LNCAP (cell line): ENCODE measurements around the gene WNT1.

Experiments used
- TF ChIP-seq, protein P1 (sequence below): fragments of 450-650 bp; IDR thresholded peaks from 2 replicates; pipeline ENCODE4 v1.5.1; 2017; ENCODE audit warnings: mild to moderate bottlenecking

The WNT1 gene

GRCh38 chr12:49000346-49000745, 22.2 kb downstream of the WNT1 start:
- TF ChIP-seq, protein P1, sequence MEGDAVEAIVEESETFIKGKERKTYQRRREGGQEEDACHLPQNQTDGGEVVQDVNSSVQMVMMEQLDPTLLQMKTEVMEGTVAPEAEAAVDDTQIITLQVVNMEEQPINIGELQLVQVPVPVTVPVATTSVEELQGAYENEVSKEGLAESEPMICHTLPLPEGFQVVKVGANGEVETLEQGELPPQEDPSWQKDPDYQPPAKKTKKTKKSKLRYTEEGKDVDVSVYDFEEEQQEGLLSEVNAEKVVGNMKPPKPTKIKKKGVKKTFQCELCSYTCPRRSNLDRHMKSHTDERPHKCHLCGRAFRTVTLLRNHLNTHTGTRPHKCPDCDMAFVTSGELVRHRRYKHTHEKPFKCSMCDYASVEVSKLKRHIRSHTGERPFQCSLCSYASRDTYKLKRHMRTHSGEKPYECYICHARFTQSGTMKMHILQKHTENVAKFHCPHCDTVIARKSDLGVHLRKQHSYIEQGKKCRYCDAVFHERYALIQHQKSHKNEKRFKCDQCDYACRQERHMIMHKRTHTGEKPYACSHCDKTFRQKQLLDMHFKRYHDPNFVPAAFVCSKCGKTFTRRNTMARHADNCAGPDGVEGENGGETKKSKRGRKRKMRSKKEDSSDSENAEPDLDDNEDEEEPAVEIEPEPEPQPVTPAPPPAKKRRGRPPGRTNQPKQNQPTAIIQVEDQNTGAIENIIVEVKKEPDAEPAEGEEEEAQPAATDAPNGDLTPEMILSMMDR: no peak

DNA sequence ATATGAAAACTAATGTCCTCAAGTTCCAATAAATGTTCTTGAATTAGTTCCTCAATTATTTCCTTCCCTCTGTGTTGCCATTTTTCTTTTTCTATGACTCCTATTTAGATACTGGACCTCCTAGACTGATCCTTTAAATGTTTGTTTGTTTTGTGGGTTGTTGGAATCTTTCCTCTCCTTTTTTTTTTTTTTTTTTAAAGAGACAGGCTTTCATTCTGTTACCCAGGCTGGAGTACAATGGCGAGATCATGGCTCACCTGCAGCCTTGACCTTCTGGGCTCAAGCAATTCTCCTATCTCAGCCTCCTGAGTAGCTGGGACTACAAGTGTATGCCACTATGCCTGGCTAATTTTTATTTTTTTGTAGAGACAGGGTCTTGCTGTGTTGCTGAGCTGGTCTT, 30.8 kb downstream of the WNT1 start:
- TF ChIP-seq, protein P1: no peak

DNA sequence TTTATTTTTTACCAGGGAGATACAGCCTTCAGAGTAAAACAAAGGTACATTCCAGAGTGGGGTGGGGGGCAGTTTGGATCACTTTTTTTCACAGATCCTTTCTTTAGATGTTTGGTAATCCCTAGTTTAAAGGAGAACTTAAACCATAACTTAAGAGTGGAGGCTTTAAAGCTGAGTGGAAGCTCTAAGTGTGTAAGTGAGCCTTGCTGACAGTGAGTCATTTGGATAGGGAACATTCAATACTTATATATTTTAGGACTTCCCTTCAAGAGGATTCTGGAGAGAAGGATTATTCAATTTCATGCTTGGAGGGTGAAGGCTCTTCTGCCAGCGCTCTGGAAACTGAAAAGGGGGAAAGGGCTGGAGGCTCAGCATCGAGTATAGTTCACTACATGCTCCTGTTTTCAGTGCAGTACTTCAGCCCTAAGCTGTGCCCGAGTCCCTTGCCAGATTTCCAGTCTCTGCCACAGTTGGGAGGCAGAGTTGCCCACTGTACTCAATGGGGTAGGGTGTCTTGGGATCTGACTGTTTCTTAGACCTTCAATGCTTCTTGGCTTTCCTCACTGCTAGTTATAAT, 32.1 kb downstream of the WNT1 start:
- TF ChIP-seq, protein P1: no peak

- TF ChIP-seq, protein P1: no peak
These were observed 34.6 kb downstream of the WNT1 start for GRCh38 chr12:49012739-49013138.

- TF ChIP-seq, protein P1: no peak
These were observed 35.3 kb downstream of the WNT1 start for GRCh38 chr12:49013428-49013827.

GRCh38 chr12:49014547-49014946, 36.4 kb downstream of the WNT1 start:
- TF ChIP-seq, protein P1: no peak

DNA sequence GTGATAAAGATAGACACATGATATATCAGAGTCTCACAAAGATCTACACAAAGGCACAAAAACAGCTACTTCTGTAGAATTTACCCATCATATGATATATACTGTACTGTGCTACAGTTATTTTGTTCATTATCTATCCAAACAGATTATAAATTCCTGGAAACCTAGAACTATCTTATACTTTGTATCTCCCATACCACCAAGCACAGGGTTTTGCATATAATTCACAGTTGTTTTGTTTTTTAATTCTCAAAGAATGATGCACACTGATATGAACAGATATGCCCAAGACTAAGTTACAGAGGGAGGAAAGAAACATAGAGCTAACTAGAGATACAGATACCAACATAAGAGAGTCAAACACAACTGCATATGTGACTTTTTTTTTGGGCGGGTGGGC, 37.1 kb downstream of the WNT1 start:
- TF ChIP-seq, protein P1: no peak

DNA sequence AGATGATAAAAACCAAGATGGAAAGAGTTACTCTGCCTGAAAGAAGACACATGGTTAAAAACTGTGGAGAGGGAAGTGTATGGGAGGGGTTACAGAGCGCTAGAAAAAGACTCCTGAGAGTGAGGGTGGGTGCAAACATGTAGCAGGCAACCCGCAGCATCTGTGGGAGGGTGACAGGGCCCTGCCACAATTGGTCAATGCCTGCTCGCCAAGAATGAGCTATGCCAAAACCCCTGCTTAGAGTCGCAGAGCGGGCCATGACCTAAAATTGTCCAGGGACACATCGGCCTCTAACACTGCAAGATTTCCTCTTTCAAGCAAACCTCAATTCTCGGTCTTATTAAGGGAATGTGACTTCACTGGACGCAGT, 39.8 kb downstream of the WNT1 start:
- TF ChIP-seq, protein P1: no peak
